HFF-Myc (cell line): Measurements from ENCODE around the gene CHEK1.

Experiments used
- DNase-seq: peaks from one replicate; pipeline ENCODE4 v3.0.0-alpha.2; 2011; ENCODE audit warnings: low read depth; ENCODE audit errors: extremely low read depth
- H3K4me3 ChIP-seq: replicated peaks from 2 replicates; pipeline ENCODE4 v1.5.1; 2011; ENCODE audit warnings: low read depth, mild to moderate bottlenecking, control low read depth, low read length
- TF ChIP-seq, protein P1 (sequence below): IDR thresholded peaks from 2 replicates; pipeline ENCODE4 v1.5.1; 2012; ENCODE audit warnings: mild to moderate bottlenecking, low read depth, low read length, control low read depth; ENCODE audit errors: missing control alignments

CHEK1 gene

DNA sequence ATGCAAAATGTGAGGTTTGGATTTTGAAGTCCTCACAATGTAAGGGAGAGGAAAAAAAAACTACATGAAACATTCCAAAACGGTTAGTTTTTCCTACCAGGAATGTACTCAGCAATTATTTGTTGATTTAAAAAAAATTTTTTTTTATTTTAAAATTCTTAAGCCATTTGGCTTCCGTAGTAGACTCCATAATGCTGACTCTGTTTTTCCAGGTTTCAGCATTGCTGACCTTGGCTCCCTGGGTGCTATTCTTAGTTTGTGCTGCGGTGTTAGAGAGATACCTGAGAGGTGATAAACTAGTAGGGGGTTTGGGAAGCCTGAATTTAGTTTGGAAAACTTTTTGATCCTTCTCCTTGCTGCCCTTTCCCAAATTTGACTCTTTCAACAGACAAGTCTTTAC is 21.8 kb upstream of the CHEK1 start:
- TF ChIP-seq, protein P1, sequence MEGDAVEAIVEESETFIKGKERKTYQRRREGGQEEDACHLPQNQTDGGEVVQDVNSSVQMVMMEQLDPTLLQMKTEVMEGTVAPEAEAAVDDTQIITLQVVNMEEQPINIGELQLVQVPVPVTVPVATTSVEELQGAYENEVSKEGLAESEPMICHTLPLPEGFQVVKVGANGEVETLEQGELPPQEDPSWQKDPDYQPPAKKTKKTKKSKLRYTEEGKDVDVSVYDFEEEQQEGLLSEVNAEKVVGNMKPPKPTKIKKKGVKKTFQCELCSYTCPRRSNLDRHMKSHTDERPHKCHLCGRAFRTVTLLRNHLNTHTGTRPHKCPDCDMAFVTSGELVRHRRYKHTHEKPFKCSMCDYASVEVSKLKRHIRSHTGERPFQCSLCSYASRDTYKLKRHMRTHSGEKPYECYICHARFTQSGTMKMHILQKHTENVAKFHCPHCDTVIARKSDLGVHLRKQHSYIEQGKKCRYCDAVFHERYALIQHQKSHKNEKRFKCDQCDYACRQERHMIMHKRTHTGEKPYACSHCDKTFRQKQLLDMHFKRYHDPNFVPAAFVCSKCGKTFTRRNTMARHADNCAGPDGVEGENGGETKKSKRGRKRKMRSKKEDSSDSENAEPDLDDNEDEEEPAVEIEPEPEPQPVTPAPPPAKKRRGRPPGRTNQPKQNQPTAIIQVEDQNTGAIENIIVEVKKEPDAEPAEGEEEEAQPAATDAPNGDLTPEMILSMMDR, result no peak
- no peak for DNase-seq
- H3K4me3 ChIP-seq, result no peak overlapping the region

DNA sequence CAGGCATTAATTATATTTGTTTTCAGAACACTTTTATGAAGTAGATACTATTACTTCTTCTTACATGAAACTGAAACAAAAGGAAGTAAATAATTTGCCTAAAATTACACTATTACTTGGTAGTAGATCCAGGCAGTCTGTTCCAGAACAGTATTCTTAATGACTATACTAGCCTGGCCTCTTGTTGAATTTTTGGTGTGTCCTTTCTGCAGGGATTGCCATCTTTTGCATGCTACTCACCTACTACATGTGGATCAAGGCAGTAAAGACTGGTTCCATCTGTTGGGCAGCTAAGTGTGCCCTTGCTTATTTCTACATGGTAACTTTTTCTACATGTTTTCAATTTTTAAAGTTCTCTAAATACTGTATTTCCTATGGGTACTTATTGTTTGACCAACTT is 19.5 kb upstream of the CHEK1 start:
- H3K4me3 ChIP-seq, result no peak overlapping the region
- TF ChIP-seq, protein P1, result no peak

DNA sequence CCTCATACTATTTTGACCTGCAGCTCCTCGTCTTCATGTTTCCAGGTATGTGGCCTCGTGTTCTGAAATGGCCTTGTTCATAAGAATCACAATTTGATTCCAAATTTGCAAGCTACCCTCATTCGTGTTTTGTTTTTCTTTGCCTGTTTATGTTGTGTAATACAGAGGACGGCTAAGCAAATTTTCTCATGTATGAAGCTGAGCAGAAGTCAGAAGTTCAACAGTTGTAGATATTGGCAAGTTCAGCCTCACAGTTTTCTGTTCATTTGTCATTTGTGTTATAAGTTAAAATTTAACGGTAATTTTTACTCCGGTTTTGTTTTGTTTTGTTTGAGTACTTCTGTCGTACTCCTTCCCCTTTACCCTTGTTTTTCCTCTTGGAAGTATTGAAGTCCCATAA is 15.4 kb upstream of the CHEK1 start:
- DNase-seq, result no peak
- TF ChIP-seq, protein P1, result no peak
- H3K4me3 ChIP-seq, result no peak overlapping the region

More for the DNA sequence above, 19.5 kb upstream of the CHEK1 start:
- no peak for DNase-seq

DNA sequence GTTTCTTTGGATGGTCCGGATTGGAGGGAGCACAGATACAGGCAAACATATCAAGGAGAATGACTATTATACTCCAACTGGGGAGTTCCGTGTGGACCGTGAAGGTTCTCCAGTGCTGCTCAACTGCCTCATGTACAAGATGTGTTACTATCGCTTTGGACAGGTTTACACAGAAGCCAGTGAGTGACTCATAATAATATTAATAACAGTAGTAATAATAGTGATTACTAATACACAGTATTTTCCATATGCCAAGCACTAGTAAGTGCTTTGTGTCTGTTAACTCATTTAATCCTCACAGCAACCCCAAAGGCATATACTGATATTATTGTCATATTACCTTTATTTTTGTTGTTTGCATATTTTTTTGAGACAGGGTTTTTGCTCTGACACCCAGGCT is 6.6 kb upstream of the CHEK1 start:
- DNase-seq, result no peak
- no peak overlapping the region for H3K4me3 ChIP-seq
- TF ChIP-seq, protein P1, result no peak

DNA sequence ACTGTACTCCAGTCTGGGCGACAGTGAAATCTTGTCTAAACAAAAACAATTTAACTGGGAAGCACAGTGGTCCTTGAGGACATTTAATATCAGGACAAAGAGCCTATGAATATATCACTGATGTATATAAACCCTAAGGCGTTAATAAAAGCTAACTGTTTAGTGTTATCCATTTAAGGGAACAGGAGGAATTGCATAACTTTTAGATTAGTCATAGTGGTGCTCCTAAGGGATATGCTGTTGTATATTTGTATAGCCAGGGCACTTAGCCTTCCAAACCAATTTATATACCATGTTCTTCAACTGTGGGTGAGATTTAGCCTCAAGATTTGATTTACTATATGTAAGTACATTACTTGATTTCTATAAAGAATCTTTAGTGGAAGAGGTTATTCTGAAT is 3.0 kb upstream of the CHEK1 start:
- H3K4me3 ChIP-seq, result no peak overlapping the region
- TF ChIP-seq, protein P1, result no peak
- no peak for DNase-seq

DNA sequence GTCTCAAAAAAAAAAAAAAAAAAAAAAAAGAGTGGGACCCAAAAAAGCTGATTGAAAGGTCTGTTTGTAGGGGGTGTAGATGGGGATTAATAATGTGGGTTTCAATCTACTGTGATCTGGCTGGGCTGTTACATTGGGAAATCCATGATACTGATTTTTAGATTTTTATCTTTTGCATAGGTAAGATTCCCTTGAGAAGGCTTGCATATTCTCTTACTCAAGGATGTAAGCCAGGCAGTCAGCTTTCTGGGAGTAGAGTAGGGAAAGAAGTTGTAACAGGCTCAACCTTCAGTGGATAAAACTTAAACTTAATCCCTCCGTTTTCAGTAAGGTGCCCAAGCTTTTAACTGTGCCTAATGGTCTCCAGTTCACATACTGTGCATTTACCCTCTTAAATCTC is 1.9 kb upstream of the CHEK1 start:
- H3K4me3 ChIP-seq, result no peak overlapping the region
- no peak for DNase-seq
- TF ChIP-seq, protein P1, result no peak

DNA sequence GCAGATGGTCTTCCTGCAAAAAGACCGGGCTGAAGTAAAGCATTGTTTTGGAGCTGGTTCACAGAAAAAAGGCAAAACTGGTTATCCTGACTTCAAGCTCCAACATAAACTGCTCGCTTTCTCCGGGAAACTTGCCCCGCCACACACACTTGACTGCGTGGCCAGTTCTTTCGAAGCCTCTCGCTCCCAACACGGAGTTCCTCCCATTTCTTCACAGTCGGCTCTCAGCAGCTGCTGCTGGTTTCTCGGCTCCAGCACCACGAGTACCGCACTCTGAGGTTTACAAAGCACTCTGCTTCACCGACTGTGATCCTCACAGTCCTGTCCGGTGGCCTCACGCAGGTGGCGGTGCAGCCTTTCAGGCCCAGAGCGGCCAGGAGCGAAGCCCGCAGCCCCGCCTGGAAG is 264 bp downstream of the CHEK1 start:
- peak overlapping the region; percentile 88 for H3K4me3 ChIP-seq
- TF ChIP-seq, protein P1, result no peak
- DNase-seq, result no peak
